Measurements from ENCODE around the gene SLMAP.

SLMAP gene

GRCh38 chr3:57733790-57734189 lies 22.3 kb upstream of the SLMAP start:
- no peaks in the 10 kb centered on the region for H3K79me1 ChIP-seq (ENCODE audit: low read length)
- no peak overlapping the region for H2BK120ac ChIP-seq (ENCODE audit: insufficient read depth, low read length, poor library complexity)
- H2AFZ ChIP-seq (ENCODE audit: insufficient read depth, low read length, poor library complexity), result no peak overlapping the region
- no peaks in the 10 kb centered on the region for H3K36me3 ChIP-seq (ENCODE audit: control insufficient read depth in 1 of 2, insufficient read depth in 2 of 2, low read length in 2 of 2)
- H3K4me3 ChIP-seq (ENCODE audit: low read depth, low read length), result no peak overlapping the region
- no peak overlapping the region for H3K4me2 ChIP-seq (ENCODE audit: low read length)
- H3K23ac ChIP-seq (ENCODE audit: low read length), result no peak overlapping the region
- no CpG with 5 or more reads among the region's 2 CpGs for WGBS (ENCODE audit: extremely low coverage, insufficient coverage, insufficient read length)
- H3K27ac ChIP-seq (ENCODE audit: low read depth, low read length), result no peak overlapping the region
- no peaks in the 10 kb centered on the region for H3K27me3 ChIP-seq (ENCODE audit: insufficient read depth, low read length)
- no peak overlapping the region for H3K14ac ChIP-seq (ENCODE audit: low read length)
- no peaks in the 10 kb centered on the region for H3K9me3 ChIP-seq (ENCODE audit: insufficient read depth, low read depth, low read length)
- no peak overlapping the region for H3K18ac ChIP-seq (ENCODE audit: low read length)
- no peak overlapping the region for H2AK5ac ChIP-seq (ENCODE audit: low read length)
- no peak overlapping the region for H2BK12ac ChIP-seq (ENCODE audit: low read length)
- H4K8ac ChIP-seq (ENCODE audit: low read depth, low read length), result no peak overlapping the region
- no peak overlapping the region for H2BK5ac ChIP-seq (ENCODE audit: low read depth, low read length, poor library complexity)
- H3K79me2 ChIP-seq (ENCODE audit: control insufficient read depth, insufficient read depth, low read length, poor library complexity), result no peaks in the 10 kb centered on the region
- DNase-seq, result no peak
- H4K12ac ChIP-seq (ENCODE audit: low read depth, low read length), result no peak overlapping the region
- no peak overlapping the region for H4K91ac ChIP-seq (ENCODE audit: low read depth, low read length)
- H3K9ac ChIP-seq (ENCODE audit: low read length), result no peak overlapping the region
- H3K4me1 ChIP-seq (ENCODE audit: control insufficient read depth in 1 of 2, insufficient read depth in 2 of 2, low read length in 2 of 2), result peaks cover 4 to 7% of the 10 kb centered on the region in 2 experiments
- no peak overlapping the region for H3K4ac ChIP-seq (ENCODE audit: low read depth, low read length)

GRCh38 chr3:57735405-57735804 lies 20.7 kb upstream of the SLMAP start:
- H4K8ac ChIP-seq (ENCODE audit: low read depth, low read length), result no peak overlapping the region
- H2BK5ac ChIP-seq (ENCODE audit: low read depth, low read length, poor library complexity), result no peak overlapping the region
- no peak overlapping the region for H3K4ac ChIP-seq (ENCODE audit: low read depth, low read length)
- no peak for DNase-seq
- no peak overlapping the region for H3K4me3 ChIP-seq (ENCODE audit: low read depth, low read length)
- no peak overlapping the region for H2AK5ac ChIP-seq (ENCODE audit: low read length)
- WGBS (ENCODE audit: extremely low coverage, insufficient coverage, insufficient read length), result no CpG with 5 or more reads among the region's 2 CpGs
- H3K9me3 ChIP-seq (ENCODE audit: insufficient read depth, low read depth, low read length), result no peaks in the 10 kb centered on the region
- no peak overlapping the region for H3K9ac ChIP-seq (ENCODE audit: low read length)
- no peak overlapping the region for H3K4me2 ChIP-seq (ENCODE audit: low read length)
- H3K14ac ChIP-seq (ENCODE audit: low read length), result no peak overlapping the region
- peaks cover 0 to 3% of the 10 kb centered on the region in 2 experiments for H3K4me1 ChIP-seq (ENCODE audit: control insufficient read depth in 1 of 2, insufficient read depth in 2 of 2, low read length in 2 of 2)
- no peak overlapping the region for H4K12ac ChIP-seq (ENCODE audit: low read depth, low read length)
- H3K27ac ChIP-seq (ENCODE audit: low read depth, low read length), result no peak overlapping the region
- no peak overlapping the region for H4K91ac ChIP-seq (ENCODE audit: low read depth, low read length)
- H3K27me3 ChIP-seq (ENCODE audit: insufficient read depth, low read length), result no peaks in the 10 kb centered on the region
- no peak overlapping the region for H2BK12ac ChIP-seq (ENCODE audit: low read length)
- no peak overlapping the region for H3K23ac ChIP-seq (ENCODE audit: low read length)
- no peaks in the 10 kb centered on the region for H3K79me1 ChIP-seq (ENCODE audit: low read length)
- no peak overlapping the region for H2BK120ac ChIP-seq (ENCODE audit: insufficient read depth, low read length, poor library complexity)
- H3K36me3 ChIP-seq (ENCODE audit: control insufficient read depth in 1 of 2, insufficient read depth in 2 of 2, low read length in 2 of 2), result no peaks in the 10 kb centered on the region
- no peak overlapping the region for H2AFZ ChIP-seq (ENCODE audit: insufficient read depth, low read length, poor library complexity)
- no peaks in the 10 kb centered on the region for H3K79me2 ChIP-seq (ENCODE audit: control insufficient read depth, insufficient read depth, low read length, poor library complexity)
- H3K18ac ChIP-seq (ENCODE audit: low read length), result no peak overlapping the region

- H3K27me3 ChIP-seq (ENCODE audit: insufficient read depth, low read length), result no peaks in the 10 kb centered on the region
- no peak overlapping the region for H4K8ac ChIP-seq (ENCODE audit: low read depth, low read length)
- no peak overlapping the region for H2BK12ac ChIP-seq (ENCODE audit: low read length)
- DNase-seq, result no peak
- no peak overlapping the region for H2AK5ac ChIP-seq (ENCODE audit: low read length)
- no peaks in the 10 kb centered on the region for H3K9me3 ChIP-seq (ENCODE audit: insufficient read depth, low read depth, low read length)
- no peak overlapping the region for H3K18ac ChIP-seq (ENCODE audit: low read length)
- no peak overlapping the region for H3K14ac ChIP-seq (ENCODE audit: low read length)
- H4K91ac ChIP-seq (ENCODE audit: low read depth, low read length), result no peak overlapping the region
- H3K79me1 ChIP-seq (ENCODE audit: low read length), result no peaks in the 10 kb centered on the region
- no peak overlapping the region for H2AFZ ChIP-seq (ENCODE audit: insufficient read depth, low read length, poor library complexity)
- H3K27ac ChIP-seq (ENCODE audit: low read depth, low read length), result no peak overlapping the region
- no peak overlapping the region for H3K4ac ChIP-seq (ENCODE audit: low read depth, low read length)
- H3K9ac ChIP-seq (ENCODE audit: low read length), result no peak overlapping the region
- H3K4me2 ChIP-seq (ENCODE audit: low read length), result no peak overlapping the region
- H3K23ac ChIP-seq (ENCODE audit: low read length), result no peak overlapping the region
- H2BK5ac ChIP-seq (ENCODE audit: low read depth, low read length, poor library complexity), result no peak overlapping the region
- no peak overlapping the region for H4K12ac ChIP-seq (ENCODE audit: low read depth, low read length)
- no CpG with 5 or more reads among the region's 7 CpGs for WGBS (ENCODE audit: extremely low coverage, insufficient coverage, insufficient read length)
- H3K79me2 ChIP-seq (ENCODE audit: control insufficient read depth, insufficient read depth, low read length, poor library complexity), result no peaks in the 10 kb centered on the region
- H3K36me3 ChIP-seq (ENCODE audit: control insufficient read depth in 1 of 2, insufficient read depth in 2 of 2, low read length in 2 of 2), result no peaks in the 10 kb centered on the region
- H3K4me3 ChIP-seq (ENCODE audit: low read depth, low read length), result no peak overlapping the region
- H2BK120ac ChIP-seq (ENCODE audit: insufficient read depth, low read length, poor library complexity), result no peak overlapping the region
- peaks cover 0 to 3% of the 10 kb centered on the region in 2 experiments for H3K4me1 ChIP-seq (ENCODE audit: control insufficient read depth in 1 of 2, insufficient read depth in 2 of 2, low read length in 2 of 2)
These were observed 18.3 kb upstream of the SLMAP start for GRCh38 chr3:57737840-57738239.

- no peak overlapping the region for H2AK5ac ChIP-seq (ENCODE audit: low read length)
These were observed 17.7 kb upstream of the SLMAP start for GRCh38 chr3:57738391-57738790.

More at GRCh38 chr3:57738391-57738790, 17.7 kb upstream of the SLMAP start:
- no peak overlapping the region for H3K4ac ChIP-seq (ENCODE audit: low read depth, low read length)
- H4K8ac ChIP-seq (ENCODE audit: low read depth, low read length), result no peak overlapping the region
- WGBS (ENCODE audit: extremely low coverage, insufficient coverage, insufficient read length), result no CpG with 5 or more reads among the region's 5 CpGs
- H3K9ac ChIP-seq (ENCODE audit: low read length), result no peak overlapping the region
- H2BK12ac ChIP-seq (ENCODE audit: low read length), result no peak overlapping the region
- no peak overlapping the region for H3K14ac ChIP-seq (ENCODE audit: low read length)
- H3K23ac ChIP-seq (ENCODE audit: low read length), result no peak overlapping the region
- no peak overlapping the region for H3K27ac ChIP-seq (ENCODE audit: low read depth, low read length)
- no peaks in the 10 kb centered on the region for H3K27me3 ChIP-seq (ENCODE audit: insufficient read depth, low read length)
- no peaks in the 10 kb centered on the region for H3K79me2 ChIP-seq (ENCODE audit: control insufficient read depth, insufficient read depth, low read length, poor library complexity)
- no peak overlapping the region for H4K91ac ChIP-seq (ENCODE audit: low read depth, low read length)
- no peak overlapping the region for H3K18ac ChIP-seq (ENCODE audit: low read length)
- H3K9me3 ChIP-seq (ENCODE audit: insufficient read depth, low read depth, low read length), result no peaks in the 10 kb centered on the region
- H3K4me2 ChIP-seq (ENCODE audit: low read length), result no peak overlapping the region
- H2BK120ac ChIP-seq (ENCODE audit: insufficient read depth, low read length, poor library complexity), result no peak overlapping the region
- no peak overlapping the region for H2AFZ ChIP-seq (ENCODE audit: insufficient read depth, low read length, poor library complexity)
- no peak for DNase-seq
- H3K4me3 ChIP-seq (ENCODE audit: low read depth, low read length), result no peak overlapping the region
- no peak overlapping the region for H4K12ac ChIP-seq (ENCODE audit: low read depth, low read length)
- no peak overlapping the region for H2BK5ac ChIP-seq (ENCODE audit: low read depth, low read length, poor library complexity)
- H3K4me1 ChIP-seq (ENCODE audit: control insufficient read depth in 1 of 2, insufficient read depth in 2 of 2, low read length in 2 of 2), result peaks cover 0 to 3% of the 10 kb centered on the region in 2 experiments
- H3K79me1 ChIP-seq (ENCODE audit: low read length), result no peaks in the 10 kb centered on the region
- H3K36me3 ChIP-seq (ENCODE audit: control insufficient read depth in 1 of 2, insufficient read depth in 2 of 2, low read length in 2 of 2), result no peaks in the 10 kb centered on the region
